Keratinocyte (primary cell): Measurements from ENCODE around the gene RBFOX2.

Experiments
- CTCF ChIP-seq, 3 experiments: IDR thresholded peaks in 1 of 3; conservative IDR thresholded peaks in 1 of 3; optimal IDR thresholded peaks in 1 of 3; 2 replicates in 2 of 3; 3 replicates in 1 of 3; pipeline versions ENCODE3 to v1.5.1; 2011; ENCODE audit warnings: low read length in 3 of 3, mild to moderate bottlenecking in 3 of 3, moderate library complexity in 2 of 3, control low read depth in 1 of 3, inconsistent platforms in 1 of 3; ENCODE audit not compliant: insufficient read depth in 2 of 3; ENCODE audit errors: extremely low read depth in 1 of 3
- EZH2 ChIP-seq: IDR thresholded peaks from one replicate; pipeline ENCODE4 v1.6.1; 2012; ENCODE audit warnings: inconsistent platforms, mild to moderate bottlenecking, low read length, moderate library complexity

GRCh38 chr22:35978889-35979288 lies 49.7 kb downstream of the RBFOX2 start:
- no peak for TF ChIP-seq CTCF (optimal IDR thresholded peaks at IDR 0.05 in 1 of 3, IDR thresholded peaks at IDR 0.05 in 1 of 3, conservative IDR thresholded peaks at IDR 0.05 in 1 of 3; ENCODE audit: extremely low read depth in 1 of 3, insufficient read depth in 2 of 3, low read length in 3 of 3)
- TF ChIP-seq EZH2 = no peak
